Astrocyte (in vitro differentiated cells and primary cell): ENCODE results near the gene PPM1G.

ENCODE experiments used
- CTCF ChIP-seq: IDR thresholded peaks from 2 replicates; pipeline ENCODE4 v1.5.1; 2011; ENCODE audit warnings: low read depth, mild to moderate bottlenecking, inconsistent platforms, low read length, moderate library complexity; ENCODE audit not compliant: insufficient read depth
- EZH2 ChIP-seq: IDR thresholded peaks from 2 replicates; pipeline ENCODE4 v1.6.1; 2012; ENCODE audit warnings: mild to moderate bottlenecking, low read length, inconsistent platforms; ENCODE audit not compliant: insufficient read depth

GRCh38 chr2:27372937-27373336, 36.5 kb downstream of the PPM1G start:
- TF ChIP-seq EZH2 (no peak), CTCF (no peak)
